Measurements from ENCODE around the gene GET3. TPM values are rescaled to one million over a fixed set of nuclear protein-coding genes. Genes with fewer than 3 reads are reported as not detected.

Gene GET3
- polyA plus RNA-seq, 4 donors = 76.8 to 108 (median 91.6) TPM

- DNase-seq (ENCODE audit: low read depth in 4 of 4, low spot score in 2 of 4) = no peak
Observed at GRCh38 chr19:12750851-12751250, 13.6 kb downstream of the GET3 start.

GRCh38 chr19:12751635-12752034 is 14.3 kb downstream of the GET3 start, which contains the start of gene BEST2:
BEST2 (plus strand) TSS chr19:12751791; CDS start chr19:12752593, 802 bp downstream.
- no peak for DNase-seq (ENCODE audit: low read depth in 4 of 4, low spot score in 2 of 4)

GRCh38 chr19:12752056-12752781 is 14.9 kb downstream of the GET3 start:
- no peak for DNase-seq (ENCODE audit: low read depth in 4 of 4, low spot score in 2 of 4)

- no peak for DNase-seq (ENCODE audit: low read depth in 4 of 4, low spot score in 2 of 4)
Observed at GRCh38 chr19:12754465-12755196, 17.3 kb downstream of the GET3 start.

- DNase-seq (ENCODE audit: low read depth in 4 of 4, low spot score in 2 of 4) = no peak
Observed at GRCh38 chr19:12756150-12756883, 19.0 kb downstream of the GET3 start.

DNA sequence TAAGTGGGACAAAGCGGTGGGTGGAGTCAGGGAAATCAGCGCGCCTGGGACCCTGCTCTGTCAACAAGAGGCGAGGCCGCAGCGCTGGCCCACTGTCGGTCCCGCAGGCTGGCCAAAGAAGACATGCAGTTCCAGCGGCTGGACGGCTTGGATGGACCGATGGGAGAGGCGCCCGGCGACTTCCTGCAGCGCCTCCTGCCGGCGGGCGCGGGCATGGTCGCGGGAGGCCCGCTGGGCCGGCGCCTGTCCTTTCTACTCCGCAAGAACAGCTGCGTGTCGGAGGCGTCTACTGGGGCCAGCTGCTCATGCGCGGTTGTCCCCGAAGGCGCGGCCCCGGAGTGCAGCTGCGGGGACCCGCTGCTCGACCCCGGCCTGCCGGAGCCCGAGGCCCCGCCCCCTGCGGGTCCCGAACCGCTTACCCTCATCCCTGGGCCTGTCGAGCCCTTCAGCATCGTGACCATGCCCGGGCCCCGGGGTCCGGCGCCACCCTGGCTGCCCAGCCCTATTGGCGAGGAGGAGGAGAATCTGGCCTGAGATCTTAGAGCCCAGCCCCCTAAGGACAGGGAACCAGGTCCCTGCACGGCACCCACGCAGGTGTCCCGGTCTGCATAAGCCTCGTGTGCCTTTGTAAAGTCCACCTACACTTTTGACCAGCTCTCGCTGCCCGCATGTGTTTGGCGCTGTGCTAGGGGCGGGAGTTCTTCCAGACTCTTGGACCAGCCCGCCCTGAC is 20.4 kb downstream of the GET3 start:
- DNase-seq (ENCODE audit: low read depth in 4 of 4, low spot score in 2 of 4) = no peak

DNA sequence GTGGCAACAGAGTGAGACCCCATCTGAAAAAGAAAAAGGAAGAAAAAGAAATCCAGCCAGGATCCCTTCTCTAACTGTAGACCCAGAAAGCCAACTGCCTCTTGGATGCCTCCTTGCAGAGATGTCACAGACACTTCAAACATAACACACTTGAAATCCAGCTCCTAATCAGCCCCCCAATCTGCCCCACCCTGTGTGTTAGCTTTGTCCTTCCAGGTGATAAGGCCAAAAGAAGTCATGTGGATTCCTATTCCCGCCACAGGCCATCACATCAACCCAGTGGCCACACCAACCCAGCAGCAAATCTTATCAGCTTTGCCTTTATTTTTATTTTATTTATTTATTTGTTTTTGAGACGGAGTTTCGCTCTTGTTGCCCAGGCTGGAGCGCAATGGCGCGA is 22.4 kb downstream of the GET3 start:
- DNase-seq (ENCODE audit: low read depth in 4 of 4, low spot score in 2 of 4) = no peak

DNA sequence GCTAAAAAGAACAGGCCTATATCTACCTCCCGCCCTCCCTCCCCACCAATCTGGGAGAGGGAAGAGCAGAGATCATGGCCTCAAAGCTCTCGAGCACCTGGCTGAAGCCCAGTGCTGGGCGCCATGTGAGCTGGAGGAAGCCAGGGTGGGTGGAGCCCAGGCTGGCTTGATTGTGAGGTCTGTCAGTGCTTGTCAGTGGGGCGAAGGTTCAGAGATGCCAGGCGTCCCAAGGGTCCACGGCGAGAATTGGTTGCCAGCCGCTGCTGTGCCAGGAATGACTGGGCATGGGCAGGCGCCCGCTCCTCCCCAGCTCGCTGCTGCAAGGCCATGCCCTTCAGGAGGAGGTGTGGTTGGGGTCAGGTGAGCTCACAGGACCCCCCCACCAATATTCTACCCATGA is 25.8 kb downstream of the GET3 start:
- no peak for DNase-seq (ENCODE audit: low read depth in 4 of 4, low spot score in 2 of 4)

GRCh38 chr19:12764698-12765097 is 27.4 kb downstream of the GET3 start:
- no peak for DNase-seq (ENCODE audit: low read depth in 4 of 4, low spot score in 2 of 4)

DNA sequence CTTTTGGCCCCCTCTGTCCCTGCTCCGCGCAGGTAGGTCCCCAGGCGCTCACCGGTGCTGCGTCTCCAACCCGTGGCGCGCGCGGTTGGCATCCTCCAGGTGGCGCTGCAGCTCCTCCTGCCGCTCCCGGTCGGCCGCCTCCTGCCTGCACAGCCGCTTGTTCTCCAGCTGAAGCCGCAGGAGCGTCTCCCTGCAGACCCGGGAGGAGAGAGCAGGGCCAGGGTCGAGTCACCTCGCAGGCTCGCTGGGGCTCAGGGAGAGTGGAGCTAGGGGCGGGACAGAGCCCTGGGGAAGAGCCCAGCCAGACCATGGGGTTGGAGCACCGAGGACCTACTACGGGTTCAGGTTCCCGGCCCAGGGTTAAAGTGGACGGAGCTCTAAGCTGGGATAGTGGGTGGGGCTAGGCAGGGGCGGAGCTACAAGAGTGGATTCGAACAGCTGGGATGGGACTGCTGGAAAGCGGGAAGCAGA is 28.8 kb downstream of the GET3 start:
- DNase-seq (ENCODE audit: low read depth in 4 of 4, low spot score in 2 of 4) = no peak

- no peak for DNase-seq (ENCODE audit: low read depth in 4 of 4, low spot score in 2 of 4)
Observed at GRCh38 chr19:12767150-12767549, 29.9 kb downstream of the GET3 start.

DNA sequence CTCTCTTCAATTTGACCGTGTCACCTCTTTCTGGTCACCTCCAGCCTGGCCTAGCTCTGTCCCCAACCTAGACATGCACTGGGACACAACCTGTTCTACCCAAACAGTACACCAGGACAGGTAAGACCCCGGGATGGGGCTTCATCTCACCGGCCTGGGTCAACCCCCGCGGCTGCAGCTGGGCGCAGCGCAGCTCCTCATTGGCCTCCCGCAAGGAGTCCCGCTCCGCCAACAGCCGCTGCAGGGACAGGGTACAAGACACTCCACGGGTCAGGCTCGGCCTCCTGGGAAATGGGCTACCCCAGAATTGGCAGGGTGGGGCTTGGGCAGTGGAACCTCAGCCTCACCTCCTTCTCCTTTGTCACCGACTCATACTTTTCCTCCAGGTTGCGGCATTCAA is 30.4 kb downstream of the GET3 start:
- no peak for DNase-seq (ENCODE audit: low read depth in 4 of 4, low spot score in 2 of 4)

DNA sequence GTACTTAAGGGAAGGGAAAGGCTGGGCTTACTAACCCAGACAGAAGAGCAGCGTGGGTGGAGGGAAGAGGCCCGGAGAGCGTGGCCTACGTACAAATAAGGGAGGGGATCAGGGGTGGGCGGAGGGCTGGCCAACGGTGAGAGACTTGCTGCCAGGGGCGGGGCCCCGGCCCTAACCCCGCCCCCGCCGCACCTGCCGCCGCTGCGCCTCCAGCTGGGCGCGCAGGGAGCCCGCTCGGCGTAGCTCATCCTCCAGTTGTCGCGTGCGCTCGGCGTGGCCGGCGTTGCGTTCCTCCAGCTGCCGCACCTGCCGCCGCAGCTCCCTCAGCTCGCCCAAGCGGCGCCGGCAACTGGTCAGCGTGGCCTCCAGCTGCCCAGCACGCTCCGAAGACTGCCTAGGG is 32.4 kb downstream of the GET3 start:
- no peak for DNase-seq (ENCODE audit: low read depth in 4 of 4, low spot score in 2 of 4)

DNA sequence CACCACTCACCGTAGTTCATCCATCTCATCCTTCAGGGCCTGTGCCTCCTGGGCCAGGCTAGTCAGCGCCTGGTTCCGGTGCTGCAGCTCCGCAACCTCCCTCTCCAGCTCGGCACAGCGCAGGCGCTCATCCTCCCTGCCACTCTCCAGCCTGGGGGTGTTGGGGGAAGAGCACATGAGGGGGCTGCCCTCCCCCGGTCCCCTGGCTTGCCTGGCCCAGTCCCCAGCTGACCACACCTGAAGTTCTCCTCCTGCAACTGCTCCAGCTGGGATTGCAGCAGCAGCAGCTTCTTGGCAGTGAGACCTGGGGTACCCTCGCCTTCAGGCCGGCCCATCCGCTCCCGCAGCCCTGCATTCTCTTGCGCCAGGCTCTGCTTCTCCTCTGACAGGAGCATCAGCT is 33.6 kb downstream of the GET3 start:
- no peak for DNase-seq (ENCODE audit: low read depth in 4 of 4, low spot score in 2 of 4)

GRCh38 chr19:12772323-12772722 is 35.0 kb downstream of the GET3 start:
- no peak for DNase-seq (ENCODE audit: low read depth in 4 of 4, low spot score in 2 of 4)

- no peak for DNase-seq (ENCODE audit: low read depth in 4 of 4, low spot score in 2 of 4)
Observed at GRCh38 chr19:12773571-12773970, 36.3 kb downstream of the GET3 start.

- DNase-seq (ENCODE audit: low read depth in 4 of 4, low spot score in 2 of 4) = no peak
Observed at GRCh38 chr19:12774588-12775555, 37.6 kb downstream of the GET3 start, which contains the start of gene HOOK2. HOOK2 (minus strand) TSS chr19:12775552; CDS start chr19:12775449, 103 bp downstream.

GRCh38 chr19:12777217-12778016 is 40.1 kb downstream of the GET3 start:
- DNase-seq (ENCODE audit: low read depth in 4 of 4, low spot score in 2 of 4) = no peak

Data from left renal cortex interstitium (tissue), 4 donors.